ENCODE measurements around the gene TAF13.

GRCh38 chr1:109114342-109114674 lies 38.5 kb upstream of the TAF13 start:
- TF ChIP-seq EZH2 (IDR thresholded peaks at IDR 0.05; ENCODE audit: insufficient read depth, low read length) (peak; percentile 71), CTCF (IDR thresholded peaks at IDR 0.05; ENCODE audit: insufficient read depth, low read depth, low read length) (no peak)
